ENCODE results near the gene CCDC34.

DNA sequence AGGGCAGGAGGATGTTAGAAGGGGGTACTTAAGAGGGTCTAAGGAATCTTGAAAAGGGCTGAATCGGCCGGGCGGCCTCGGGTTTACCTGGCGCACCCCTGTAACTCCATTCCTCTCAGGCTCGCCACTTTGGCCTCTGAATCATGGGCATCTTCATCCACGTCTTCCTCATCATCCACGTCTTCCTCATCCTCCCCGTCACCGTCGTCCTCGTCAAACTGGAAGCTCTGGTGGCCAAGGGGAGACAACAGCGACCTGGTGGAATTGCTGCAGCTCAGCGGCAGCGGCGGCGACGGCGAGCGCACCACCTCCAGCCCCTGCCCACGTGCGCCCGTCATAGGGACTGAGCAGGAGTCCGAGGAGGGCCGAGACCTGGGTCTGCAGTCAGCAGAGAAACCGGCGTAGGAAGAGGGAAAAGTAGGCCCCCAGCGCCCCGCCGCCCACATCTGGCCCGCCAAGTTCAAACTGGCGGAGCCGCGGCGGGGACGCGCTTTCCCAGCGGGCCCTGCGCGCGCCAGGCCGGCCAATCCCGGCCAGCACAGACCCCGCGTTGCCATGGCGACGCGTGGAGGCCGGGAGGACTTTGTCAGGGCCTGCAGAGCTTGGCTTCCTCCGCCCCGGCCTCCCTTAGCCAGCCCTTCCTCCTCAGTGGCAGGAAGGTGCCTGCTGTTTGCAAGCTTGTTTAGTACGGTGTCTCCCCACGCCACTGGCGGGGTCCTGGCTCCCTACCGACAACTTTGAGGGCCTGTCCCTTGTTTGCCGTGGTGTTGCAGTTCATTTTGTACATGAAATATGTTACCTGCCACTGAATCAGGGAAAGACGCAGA, at the start of gene CCDC34:
- TF ChIP-seq, protein P1, sequence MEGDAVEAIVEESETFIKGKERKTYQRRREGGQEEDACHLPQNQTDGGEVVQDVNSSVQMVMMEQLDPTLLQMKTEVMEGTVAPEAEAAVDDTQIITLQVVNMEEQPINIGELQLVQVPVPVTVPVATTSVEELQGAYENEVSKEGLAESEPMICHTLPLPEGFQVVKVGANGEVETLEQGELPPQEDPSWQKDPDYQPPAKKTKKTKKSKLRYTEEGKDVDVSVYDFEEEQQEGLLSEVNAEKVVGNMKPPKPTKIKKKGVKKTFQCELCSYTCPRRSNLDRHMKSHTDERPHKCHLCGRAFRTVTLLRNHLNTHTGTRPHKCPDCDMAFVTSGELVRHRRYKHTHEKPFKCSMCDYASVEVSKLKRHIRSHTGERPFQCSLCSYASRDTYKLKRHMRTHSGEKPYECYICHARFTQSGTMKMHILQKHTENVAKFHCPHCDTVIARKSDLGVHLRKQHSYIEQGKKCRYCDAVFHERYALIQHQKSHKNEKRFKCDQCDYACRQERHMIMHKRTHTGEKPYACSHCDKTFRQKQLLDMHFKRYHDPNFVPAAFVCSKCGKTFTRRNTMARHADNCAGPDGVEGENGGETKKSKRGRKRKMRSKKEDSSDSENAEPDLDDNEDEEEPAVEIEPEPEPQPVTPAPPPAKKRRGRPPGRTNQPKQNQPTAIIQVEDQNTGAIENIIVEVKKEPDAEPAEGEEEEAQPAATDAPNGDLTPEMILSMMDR (IDR thresholded peaks at IDR 0.05; ENCODE audit: borderline replicate concordance, extremely low read depth, low read length, poor library complexity, severe bottlenecking) = no peak
- TF ChIP-seq EZH2 (IDR thresholded peaks at IDR 0.05; ENCODE audit: borderline replicate concordance, low read depth, low read length, severe bottlenecking) = no peak

Data from DND-41 (cell line).